GM12892 (cell line): ENCODE data around the gene IL2RA.
A peak's percentile ranks its signal among the peaks of the same experiment; 100 is the strongest.

Experiments
- DNase-seq: peaks from one replicate; pipeline ENCODE4 v3.0.0; 2011; ENCODE audit not compliant: insufficient read length
- FAIRE-seq: peaks from 2 replicates; lab custom pipeline; 2011; peaks lifted over from hg19 to GRCh38; lab: Jason Lieb, UNC
- POLR2A ChIP-seq: IDR thresholded peaks from 2 replicates; pipeline ENCODE4 v1.6.1; 2011; ENCODE audit warnings: low read depth, low read length, control low read depth
- POLR2AphosphoS5 ChIP-seq: IDR thresholded peaks from 2 replicates; pipeline ENCODE4 v1.6.1; 2011; ENCODE audit warnings: low read depth, low read length, control low read depth
- TAF1 ChIP-seq: IDR thresholded peaks from 2 replicates; pipeline ENCODE4 v1.6.1; 2011; ENCODE audit warnings: low read depth, mild to moderate bottlenecking, control low read depth, low read length, borderline replicate concordance

The IL2RA gene

GRCh38 chr10:6095810-6096570 lies 33.8 kb upstream of the IL2RA start:
- FAIRE-seq: no peak
- no peak for TF ChIP-seq POLR2A
- no peak for TF ChIP-seq TAF1
- TF ChIP-seq POLR2AphosphoS5: no peak
- no peak for DNase-seq

- TF ChIP-seq POLR2A (no peak), POLR2AphosphoS5 (no peak), TAF1 (no peak)
- no peak for FAIRE-seq
- DNase-seq: no peak
Measured at GRCh38 chr10:6092731-6093130, 30.6 kb upstream of the IL2RA start.

GRCh38 chr10:6091630-6092029 lies 29.5 kb upstream of the IL2RA start:
- no peak for DNase-seq
- no peak for FAIRE-seq
- TF ChIP-seq POLR2AphosphoS5: no peak
- no peak for TF ChIP-seq POLR2A
- TF ChIP-seq TAF1: no peak

DNA sequence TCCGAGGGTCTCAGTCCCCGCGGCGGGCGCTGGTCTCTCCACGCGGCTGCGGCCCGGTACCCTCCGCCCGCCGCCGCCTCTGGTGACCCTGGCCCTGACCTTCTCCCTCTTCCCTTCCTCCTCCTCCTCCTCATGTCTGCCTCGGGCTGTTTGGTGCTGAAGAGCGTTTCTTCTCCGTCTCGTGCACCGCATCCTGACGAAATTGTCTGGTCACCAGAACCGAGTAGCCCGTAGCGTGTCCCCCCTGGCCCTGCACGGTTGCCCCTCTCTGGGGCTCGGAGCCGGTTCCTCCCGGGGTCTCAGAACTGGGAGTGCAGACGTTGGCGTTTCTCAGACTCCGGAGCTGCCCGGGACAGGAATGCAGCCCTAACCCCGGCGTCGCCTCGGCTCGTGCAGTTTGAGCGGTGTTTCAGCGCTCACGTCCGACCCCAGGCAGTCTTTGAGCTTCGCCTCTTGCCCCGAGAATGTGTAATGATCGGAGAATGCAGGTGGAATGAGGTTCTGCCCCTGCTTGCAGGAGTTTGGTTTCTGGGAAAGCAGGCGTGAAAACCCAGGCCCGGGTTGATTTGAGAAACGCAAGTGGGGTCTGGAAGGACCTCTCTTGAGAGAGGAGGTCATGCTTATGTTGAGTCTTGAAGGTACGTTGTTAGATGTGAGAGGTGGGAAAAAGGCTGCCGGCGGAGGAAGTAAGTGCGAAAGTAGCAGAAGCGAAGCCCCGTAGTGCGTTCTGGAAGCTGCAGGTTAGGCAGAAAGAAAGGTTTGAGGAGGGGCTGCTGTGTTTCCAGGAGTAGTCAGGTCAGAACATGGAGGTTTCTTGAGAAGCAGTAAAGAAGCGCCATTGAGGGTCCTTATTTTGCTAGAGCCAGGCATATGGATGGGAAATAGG lies 27.4 kb upstream of the IL2RA start:
- TF ChIP-seq POLR2AphosphoS5: no peak
- no peak for TF ChIP-seq TAF1
- no peak for TF ChIP-seq POLR2A
- FAIRE-seq (peak; percentile 63), DNase-seq (no peak)

- peak; percentile 98 for FAIRE-seq
- peak; percentile 79 for DNase-seq
- peak; percentile 81 for TF ChIP-seq POLR2A
- TF ChIP-seq TAF1: peak; percentile 60; the same call in 1 of the 2 replicates
- TF ChIP-seq POLR2AphosphoS5: peak; percentile 57; the same call in 1 of the 2 replicates
Measured at GRCh38 chr10:6088721-6089333, 26.7 kb upstream of the IL2RA start, which contains the start of gene RBM17. Gene RBM17, plus strand, starts transcription at chr10:6089034. Its CDS starts 8,032 bp downstream, at chr10:6097066.

DNA sequence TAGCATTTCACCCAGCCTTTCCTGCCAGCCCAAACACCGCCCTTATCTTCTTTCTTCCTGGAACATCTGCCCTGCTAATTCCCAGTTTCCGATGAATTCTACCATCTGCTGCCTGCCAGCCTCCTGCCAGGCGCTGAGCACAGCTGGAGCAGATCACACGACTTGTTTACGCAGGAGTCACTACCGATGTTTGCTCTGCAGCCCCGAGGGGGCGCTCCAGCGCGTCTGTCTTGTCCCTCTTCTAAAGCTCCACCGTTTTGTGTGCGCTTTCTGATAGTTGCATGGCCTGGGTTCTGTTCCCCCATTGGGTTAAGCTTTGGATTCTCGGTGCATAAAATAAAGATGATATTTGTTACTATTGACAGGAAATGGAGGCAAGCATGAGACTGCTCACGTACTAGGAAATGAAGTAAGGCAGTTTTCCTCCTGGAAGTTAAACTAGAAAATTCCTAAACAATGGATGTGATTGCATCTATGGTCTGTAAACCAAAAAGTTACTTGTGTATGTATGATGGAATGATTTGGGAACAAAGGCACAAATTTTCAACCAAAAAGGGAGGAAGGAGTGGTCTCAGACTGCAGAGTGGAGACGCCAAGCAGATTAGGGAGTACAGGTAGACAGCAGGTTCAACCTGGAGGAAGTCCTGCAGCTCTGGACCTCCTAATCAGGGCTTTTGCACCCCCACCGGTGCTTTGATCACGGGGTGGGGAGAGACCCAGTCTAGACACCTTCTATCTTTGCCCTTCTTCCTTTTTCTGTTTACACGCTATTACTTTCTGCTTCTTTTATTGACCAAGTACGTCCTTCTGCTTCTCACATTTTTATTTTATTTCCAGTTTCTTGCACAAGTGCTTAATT lies 24.4 kb upstream of the IL2RA start:
- TF ChIP-seq POLR2AphosphoS5: no peak
- TF ChIP-seq TAF1: no peak
- TF ChIP-seq POLR2A: no peak
- FAIRE-seq: peak; percentile 96
- no peak for DNase-seq

GRCh38 chr10:6083523-6084475 lies 21.6 kb upstream of the IL2RA start:
- FAIRE-seq (no peak), DNase-seq (no peak)
- no peak for TF ChIP-seq POLR2AphosphoS5
- no peak for TF ChIP-seq POLR2A
- no peak for TF ChIP-seq TAF1

- DNase-seq (no peak), FAIRE-seq (no peak)
- TF ChIP-seq POLR2AphosphoS5 (no peak), POLR2A (no peak), TAF1 (no peak)
Measured at GRCh38 chr10:6082496-6083395, 20.6 kb upstream of the IL2RA start.

- no peak for FAIRE-seq
- DNase-seq: no peak
Measured at GRCh38 chr10:6080417-6080973, 18.3 kb upstream of the IL2RA start.

More at GRCh38 chr10:6080417-6080973, 18.3 kb upstream of the IL2RA start:
- TF ChIP-seq POLR2A (no peak), TAF1 (no peak), POLR2AphosphoS5 (no peak)
